Mesothelial cell of epicardium (in vitro differentiated cells): ENCODE measurements around the gene ZDHHC14. TPM values are rescaled to one million over a fixed set of nuclear protein-coding genes. Genes with fewer than 3 reads are reported as not detected.

Experiments used
- DNase-seq, 2 experiments: peaks; one replicate each; pipeline ENCODE4 v3.0.0; 2021; ENCODE audit warnings: low spot score in 2 of 2; ENCODE audit not compliant: unreplicated experiment in 2 of 2
- H3K27ac Mint-ChIP-seq: 2 replicates; pipeline ENCODE4 v1.8.0; 2021; ENCODE audit warnings: mixed read lengths
- H3K27me3 Mint-ChIP-seq: 2 replicates; pipeline ENCODE4 v1.8.0; 2021; ENCODE audit warnings: low read depth, mixed read lengths
- H3K36me3 Mint-ChIP-seq: 2 replicates; pipeline ENCODE4 v1.8.0; 2021; ENCODE audit warnings: mixed read lengths
- H3K4me1 Mint-ChIP-seq: 2 replicates; pipeline ENCODE4 v1.8.0; 2021; ENCODE audit warnings: mixed read lengths
- H3K4me3 Mint-ChIP-seq: 2 replicates; pipeline ENCODE4 v1.8.0; 2021; ENCODE audit warnings: mild to moderate bottlenecking, moderate library complexity, mixed read lengths
- H3K9me3 Mint-ChIP-seq: 2 replicates; pipeline ENCODE4 v1.8.0; 2021; ENCODE audit warnings: mixed read lengths
- CTCF ChIP-seq: fragments of 200-600 bp; sonication (generic); IDR thresholded peaks from one replicate; pipeline ENCODE4 v1.5.0; 2021; ENCODE audit warnings: antibody characterized with exemption; ENCODE audit not compliant: unreplicated experiment
- total RNA-seq: library from RNA; stranded (reverse); gene quantifications from 3 replicates; pipeline ENCODE4 v1.2.1, GENCODE V29; 2021

ZDHHC14 gene
- total RNA-seq, 1 donor from 2014 or later: 11.3 TPM

- Mint-ChIP-seq H3K4me3 (no peak overlapping the region), H3K27me3 (no peaks in the 10 kb centered on the region), H3K27ac (no peak overlapping the region), H3K9me3 (no peaks in the 10 kb centered on the region), H3K4me1 (no peaks in the 10 kb centered on the region), H3K36me3 (no peaks in the 10 kb centered on the region)
- DNase-seq: no peak
- TF ChIP-seq CTCF: no peak
These were observed 187.7 kb downstream of the ZDHHC14 start for GRCh38 chr6:157568702-157569101.

GRCh38 chr6:157569543-157569942, 188.6 kb downstream of the ZDHHC14 start:
- H3K9me3 Mint-ChIP-seq: no peaks in the 10 kb centered on the region
- H3K27ac Mint-ChIP-seq: no peak overlapping the region
- no peak for DNase-seq
- no peak overlapping the region for H3K4me3 Mint-ChIP-seq
- no peaks in the 10 kb centered on the region for H3K27me3 Mint-ChIP-seq
- H3K36me3 Mint-ChIP-seq: no peaks in the 10 kb centered on the region
- H3K4me1 Mint-ChIP-seq: no peaks in the 10 kb centered on the region
- no peak for TF ChIP-seq CTCF

- Mint-ChIP-seq H3K27ac (no peak overlapping the region), H3K4me1 (no peaks in the 10 kb centered on the region), H3K4me3 (no peak overlapping the region), H3K36me3 (no peaks in the 10 kb centered on the region), H3K27me3 (no peaks in the 10 kb centered on the region), H3K9me3 (no peaks in the 10 kb centered on the region)
- TF ChIP-seq CTCF: no peak
- DNase-seq: no peak
These were observed 189.1 kb downstream of the ZDHHC14 start for GRCh38 chr6:157570104-157570503.

DNA sequence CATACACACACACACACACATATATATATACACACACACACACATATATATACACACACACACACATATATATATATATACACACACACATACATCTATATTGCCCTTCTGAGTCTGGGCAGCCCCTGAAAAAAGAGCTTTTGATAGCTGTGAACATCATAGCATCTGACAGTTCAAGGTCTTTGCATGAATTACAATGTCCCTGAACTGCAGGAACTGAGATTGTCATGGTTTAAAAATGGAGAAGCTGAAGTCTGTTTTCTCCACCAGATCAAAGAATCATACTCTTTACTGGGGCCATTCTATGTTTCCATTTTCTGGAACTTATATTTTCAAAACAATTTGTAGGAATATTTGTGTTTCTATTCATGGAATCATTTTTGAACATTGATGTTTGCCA, 189.8 kb downstream of the ZDHHC14 start:
- H3K4me3 Mint-ChIP-seq: no peak overlapping the region
- H3K27me3 Mint-ChIP-seq: no peaks in the 10 kb centered on the region
- H3K9me3 Mint-ChIP-seq: no peaks in the 10 kb centered on the region
- H3K4me1 Mint-ChIP-seq: no peaks in the 10 kb centered on the region
- no peak for DNase-seq
- H3K36me3 Mint-ChIP-seq: no peaks in the 10 kb centered on the region
- no peak for TF ChIP-seq CTCF
- H3K27ac Mint-ChIP-seq: no peak overlapping the region

GRCh38 chr6:157571269-157571668, 190.3 kb downstream of the ZDHHC14 start:
- Mint-ChIP-seq H3K27me3 (no peaks in the 10 kb centered on the region), H3K27ac (no peak overlapping the region), H3K9me3 (no peaks in the 10 kb centered on the region), H3K4me3 (no peak overlapping the region), H3K36me3 (no peaks in the 10 kb centered on the region), H3K4me1 (no peaks in the 10 kb centered on the region)
- DNase-seq: no peak
- no peak for TF ChIP-seq CTCF

GRCh38 chr6:157571950-157572349, 191.0 kb downstream of the ZDHHC14 start:
- Mint-ChIP-seq H3K9me3 (no peaks in the 10 kb centered on the region), H3K27me3 (no peaks in the 10 kb centered on the region), H3K36me3 (no peaks in the 10 kb centered on the region), H3K4me3 (no peak overlapping the region), H3K4me1 (no peaks in the 10 kb centered on the region), H3K27ac (no peak overlapping the region)
- no peak for TF ChIP-seq CTCF
- no peak for DNase-seq
